Right renal cortex interstitium (tissue), 3 donors: ENCODE results near the gene KLHDC8A. TPM values are rescaled to one million over a fixed set of nuclear protein-coding genes. Genes with fewer than 3 reads are reported as not detected.
A peak's percentile ranks its signal among the peaks of the same experiment; 100 is the strongest.
"Not testable (repeated sequence)": the region's sequence is repeated elsewhere in the genome, so short reads cannot be mapped to it uniquely, and the experiment has no call there.

Experiments used
- DNase-seq, 3 donors: peaks; one replicate each; pipeline ENCODE4 v3.0.0-alpha.2; 2013; ENCODE audit warnings: low read depth in 3 of 3, low spot score in 2 of 3
- polyA plus RNA-seq, 3 donors: library from polyadenylated mRNA; unstranded; fragments of 120-200 nt; gene quantifications; one replicate each; pipeline ENCODE4 v1.2.1, GENCODE V29; 2013; ENCODE audit not compliant: insufficient read length in 3 of 3

The KLHDC8A gene, protein sequence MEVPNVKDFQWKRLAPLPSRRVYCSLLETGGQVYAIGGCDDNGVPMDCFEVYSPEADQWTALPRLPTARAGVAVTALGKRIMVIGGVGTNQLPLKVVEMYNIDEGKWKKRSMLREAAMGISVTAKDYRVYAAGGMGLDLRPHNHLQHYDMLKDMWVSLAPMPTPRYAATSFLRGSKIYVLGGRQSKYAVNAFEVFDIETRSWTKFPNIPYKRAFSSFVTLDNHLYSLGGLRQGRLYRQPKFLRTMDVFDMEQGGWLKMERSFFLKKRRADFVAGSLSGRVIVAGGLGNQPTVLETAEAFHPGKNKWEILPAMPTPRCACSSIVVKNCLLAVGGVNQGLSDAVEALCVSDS
- polyA plus RNA-seq, result 1 to 10 TPM; 1.4 to 1.6 (median 1.5) TPM

DNA sequence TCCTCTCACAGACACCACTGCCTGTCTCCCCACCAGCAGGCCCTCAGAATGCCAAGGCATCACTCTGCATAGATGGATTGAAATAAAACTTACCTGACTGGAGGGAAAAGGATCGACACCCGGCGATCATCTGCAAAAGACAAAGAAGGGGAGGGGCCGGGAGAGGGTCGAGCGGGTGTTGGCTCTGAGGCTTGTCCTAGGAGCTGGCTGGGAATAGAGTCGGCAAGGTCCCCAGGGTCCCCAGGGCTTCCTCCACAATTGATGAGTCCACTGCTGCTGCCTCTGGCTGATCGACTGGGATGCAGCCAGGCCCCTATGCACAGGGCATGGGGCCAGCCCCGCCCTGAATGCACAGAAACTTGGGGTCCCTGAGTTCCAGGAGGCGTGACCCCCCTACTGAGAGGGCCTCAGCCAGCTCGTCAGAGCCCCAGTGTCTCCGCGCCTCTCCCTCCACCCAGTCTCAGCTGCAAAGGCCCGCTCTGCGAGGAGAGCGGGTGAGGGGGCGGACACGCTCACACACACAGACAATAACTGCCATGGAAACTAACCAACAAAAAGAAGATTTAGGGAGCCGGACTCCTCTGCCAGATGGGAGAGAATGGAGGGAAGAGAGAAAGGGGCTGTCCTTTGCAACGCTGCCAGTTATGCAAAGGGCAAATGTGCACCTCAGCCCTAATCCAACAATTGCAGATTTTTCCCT lies at the start of gene KLHDC8A:
Gene KLHDC8A, minus strand, starts transcription at position 483 of the 700 bp plus-strand sequence. CDS start 13,318 bp downstream, outside the sequence.
- peak in 2 of 3 donors; percentile 65 to 67 for DNase-seq

DNA sequence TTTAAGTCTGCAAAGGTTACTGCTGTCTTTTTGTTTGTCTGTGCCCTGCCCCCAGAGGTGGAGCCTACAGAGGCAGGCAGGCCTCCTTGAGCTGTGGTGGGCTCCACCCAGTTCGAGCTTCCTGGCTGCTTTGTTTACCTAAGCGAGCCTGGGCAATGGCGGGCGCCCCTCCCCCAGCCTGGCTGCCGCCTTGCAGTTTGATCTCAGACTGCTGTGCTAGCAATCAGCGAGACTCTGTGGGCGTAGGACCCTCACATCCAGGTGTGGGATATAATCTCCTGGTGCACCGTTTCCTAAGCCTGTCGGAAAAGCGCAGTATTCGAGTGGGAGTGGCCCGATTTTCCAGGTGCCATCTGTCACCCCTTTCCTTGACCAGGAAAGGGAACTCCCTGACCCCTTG lies 49.5 kb upstream of the KLHDC8A start:
- not testable (repeated sequence) for DNase-seq

DNA sequence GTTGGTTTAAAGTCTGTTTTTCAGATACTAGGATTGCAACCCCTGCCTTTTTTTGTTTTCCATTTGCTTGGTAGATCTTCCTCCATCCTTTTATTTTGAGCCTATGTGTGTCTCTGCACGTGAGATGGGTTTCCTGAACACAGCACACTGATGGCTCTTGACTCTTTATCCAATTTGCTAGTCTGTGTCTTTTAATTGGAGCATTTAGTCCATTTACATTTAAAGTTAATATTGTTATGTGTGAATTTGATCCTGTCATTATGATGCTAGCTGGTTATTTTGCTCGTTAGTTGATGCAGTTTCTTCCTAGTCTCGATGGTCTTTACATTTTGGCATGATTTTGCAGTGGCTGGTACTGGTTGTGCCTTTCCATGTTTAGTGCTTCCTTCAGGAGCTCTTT lies 47.8 kb upstream of the KLHDC8A start:
- not testable (repeated sequence) for DNase-seq

DNA sequence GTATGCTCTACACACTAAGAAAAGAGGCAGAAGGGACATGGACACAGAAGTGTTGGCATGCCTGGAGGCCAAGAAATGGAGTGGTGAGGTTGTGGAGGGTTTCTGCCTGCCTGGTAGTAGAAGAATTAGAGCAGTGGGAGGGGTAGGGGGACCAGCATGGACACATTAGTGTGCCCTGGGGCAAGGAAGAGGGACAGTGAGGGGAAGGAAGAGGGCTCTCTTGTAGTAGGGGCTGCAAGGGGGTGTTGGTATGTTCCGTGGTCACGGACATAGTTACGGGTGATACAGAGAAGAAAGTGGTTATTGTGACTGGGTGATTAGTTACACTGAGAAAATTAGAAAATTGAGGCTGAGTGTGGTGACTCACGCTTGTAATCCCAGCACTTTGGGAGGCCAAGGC lies 41.9 kb upstream of the KLHDC8A start:
- no peak for DNase-seq

DNA sequence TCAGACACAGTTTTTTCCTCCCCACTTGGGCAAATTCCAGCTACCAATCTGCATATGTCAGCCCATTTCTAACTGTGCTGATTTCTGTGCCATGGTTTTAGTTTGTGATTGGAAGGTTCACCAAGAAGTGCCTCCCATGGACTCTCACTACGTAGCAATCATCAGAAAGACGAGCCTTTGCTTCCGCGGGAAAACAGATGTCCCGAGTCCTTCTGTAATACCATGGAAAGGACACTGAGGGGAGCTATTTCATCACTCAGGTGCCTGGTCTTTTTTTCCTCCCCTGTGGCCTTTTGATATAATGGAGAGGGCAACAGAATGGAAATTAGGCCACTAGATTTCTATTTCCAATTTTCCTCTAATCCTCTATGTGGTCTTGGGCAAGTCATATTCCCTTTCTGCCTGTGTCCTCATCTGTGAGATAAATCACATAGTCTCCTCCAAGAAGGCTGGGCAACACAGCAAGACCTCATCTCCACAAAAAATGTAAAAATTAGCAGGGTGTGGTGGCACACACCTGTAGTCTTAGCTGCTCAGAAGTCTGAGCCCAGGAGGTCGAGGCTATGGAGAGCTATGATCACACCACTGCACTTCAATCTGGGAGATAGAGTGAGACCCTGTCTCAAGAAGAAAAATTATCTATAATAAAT lies 40.4 kb upstream of the KLHDC8A start:
- no peak for DNase-seq

DNA sequence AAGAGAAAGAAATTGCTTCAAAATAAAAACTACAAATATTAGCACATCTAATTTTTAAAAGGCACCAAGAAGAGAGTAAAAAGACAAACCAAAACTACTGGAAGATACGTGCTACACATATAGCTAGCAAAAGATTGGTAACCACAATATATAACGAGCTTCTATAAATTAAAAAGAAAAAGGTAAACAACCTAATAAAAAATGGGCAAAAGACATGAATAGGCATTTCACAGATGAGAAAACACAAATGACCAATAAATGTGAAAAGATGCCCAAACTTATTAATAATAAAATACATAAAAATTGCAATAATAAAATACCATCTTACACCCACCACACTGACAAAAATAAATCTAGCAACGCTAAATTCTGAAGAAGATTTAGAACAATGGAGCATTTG lies 38.9 kb upstream of the KLHDC8A start:
- no peak for DNase-seq

DNA sequence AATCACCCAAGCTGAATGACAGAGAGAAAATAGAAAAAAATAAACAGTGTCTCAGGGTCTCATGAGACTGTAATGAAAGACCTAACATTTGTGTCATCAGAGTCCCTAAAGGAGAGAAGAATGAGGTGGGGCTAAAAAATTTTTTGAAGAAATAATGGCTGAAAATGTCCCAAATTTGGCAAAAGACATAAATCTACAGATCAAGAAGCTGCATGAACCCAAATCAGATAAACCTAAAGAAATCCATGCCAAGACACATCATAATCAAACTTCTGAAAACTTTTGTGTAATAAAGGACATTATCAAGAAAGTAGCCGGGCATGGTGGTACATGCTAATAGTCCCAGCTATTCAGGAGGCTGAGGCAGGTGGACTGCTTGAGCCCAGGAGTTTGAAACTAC lies 35.9 kb upstream of the KLHDC8A start:
- DNase-seq, result no peak

DNA sequence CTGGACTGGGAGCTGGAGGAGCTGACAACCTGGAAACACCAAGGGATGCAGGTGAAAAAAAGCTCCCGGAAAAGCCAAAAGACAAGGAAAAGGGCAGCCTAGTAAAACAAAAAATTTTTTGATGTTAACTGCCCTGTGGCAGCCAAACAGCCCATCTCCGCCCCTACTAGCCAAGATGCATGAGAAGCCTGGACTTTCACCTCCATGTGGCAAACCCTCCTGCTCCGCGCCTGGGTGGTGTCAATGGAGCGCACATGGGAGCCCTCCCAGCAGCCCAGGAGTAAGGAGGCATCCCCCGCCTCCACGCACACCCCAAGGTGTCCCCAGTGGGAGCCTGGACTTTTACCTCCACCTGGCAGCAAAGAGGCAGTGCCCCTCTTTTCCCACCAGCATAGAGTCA lies 34.7 kb upstream of the KLHDC8A start:
- DNase-seq, result no peak

DNA sequence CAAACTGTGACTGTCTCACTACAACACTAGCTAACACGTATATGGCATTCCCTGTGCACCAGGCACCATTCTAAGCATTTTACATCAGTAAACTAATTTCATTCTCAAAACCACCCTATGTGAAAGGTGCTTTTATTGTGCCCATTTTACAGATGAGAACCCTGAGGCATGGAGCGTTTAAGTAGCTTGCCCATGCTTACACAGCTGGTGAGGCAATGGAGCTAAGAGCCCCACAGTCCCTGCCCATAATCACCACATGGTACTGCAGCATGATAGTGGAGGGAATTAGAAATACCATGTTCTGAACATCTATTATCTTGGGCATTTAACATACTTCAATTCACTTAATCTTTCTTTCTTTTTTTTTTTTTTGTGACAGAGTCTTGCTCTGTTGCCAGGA lies 31.1 kb upstream of the KLHDC8A start:
- DNase-seq, result no peak

DNA sequence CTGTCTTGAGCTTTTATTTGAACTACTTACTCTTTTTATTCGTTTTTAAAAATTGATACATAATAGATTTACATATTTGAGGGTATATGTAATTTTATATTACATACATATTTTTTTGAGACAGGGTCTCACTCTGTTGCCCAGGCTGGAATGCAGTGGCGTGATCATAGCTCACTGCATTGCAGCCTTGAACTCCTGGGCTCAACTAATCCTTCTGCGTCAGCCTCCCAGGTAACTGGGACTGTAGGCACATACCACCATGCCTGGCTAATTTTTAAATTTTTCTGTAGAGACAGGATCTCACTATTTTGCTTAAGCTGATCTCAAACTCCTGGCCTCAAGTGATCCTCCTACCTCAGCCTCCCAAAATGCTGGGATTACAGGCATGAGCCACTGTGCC lies 26.3 kb upstream of the KLHDC8A start:
- not testable (repeated sequence) for DNase-seq

DNA sequence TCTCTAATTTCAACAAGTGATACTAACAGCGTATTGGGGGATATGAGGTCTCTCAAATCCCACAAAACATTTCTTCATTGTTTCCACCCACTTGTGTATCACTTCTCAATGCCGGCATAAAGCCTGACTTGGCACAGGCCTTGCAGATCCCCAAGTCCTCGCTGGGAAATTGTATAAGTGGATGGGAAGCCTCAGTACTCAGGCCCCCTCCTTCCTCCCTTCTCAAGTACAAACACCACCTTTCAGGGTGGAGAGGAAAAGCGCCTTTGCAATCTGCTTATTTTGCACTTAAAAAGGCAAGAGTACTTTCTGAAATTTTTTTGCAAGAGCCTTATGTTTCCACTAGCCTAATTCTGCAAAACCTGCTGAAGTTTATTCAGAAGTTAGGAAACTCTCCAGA lies 25.8 kb upstream of the KLHDC8A start:
- DNase-seq, result no peak

DNA sequence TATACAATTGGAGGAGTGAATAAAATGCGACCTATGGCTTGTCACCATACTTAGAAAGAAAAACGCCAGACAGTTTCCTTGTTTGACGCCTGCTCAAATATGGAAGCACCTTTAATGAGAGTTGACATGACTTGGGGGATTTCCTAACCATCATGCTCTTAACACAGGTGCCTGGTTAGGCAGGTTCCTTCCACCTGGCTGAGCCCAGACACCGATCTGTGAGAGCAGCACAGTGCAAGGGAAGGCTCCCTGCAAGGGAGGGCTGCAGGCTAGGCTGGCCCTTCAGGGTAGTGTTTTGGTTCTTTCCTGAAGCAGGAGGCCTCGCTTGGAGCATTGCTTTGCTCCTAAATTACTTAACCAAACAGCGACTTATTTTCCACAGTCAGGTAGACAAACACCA lies 24.6 kb upstream of the KLHDC8A start:
- DNase-seq, result no peak

DNA sequence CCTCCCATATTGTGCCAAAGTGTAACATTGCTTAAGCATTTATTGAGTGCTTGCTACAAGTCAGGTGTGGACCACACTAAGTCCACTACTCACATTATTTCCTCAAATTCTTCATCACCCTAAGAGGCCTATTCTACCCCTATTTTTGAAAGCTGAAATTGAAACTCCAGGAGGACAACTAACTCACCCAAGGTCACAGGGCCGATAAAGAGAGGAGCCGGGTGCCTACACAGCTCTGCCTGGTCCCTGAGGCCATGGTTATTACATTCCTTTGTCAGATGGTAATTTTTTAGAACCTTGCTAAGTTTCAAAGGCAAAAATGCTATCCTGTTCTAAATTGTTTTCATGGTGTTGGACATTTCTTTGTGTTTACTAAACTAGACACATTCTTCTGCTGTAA lies 24.2 kb upstream of the KLHDC8A start:
- no peak for DNase-seq

DNA sequence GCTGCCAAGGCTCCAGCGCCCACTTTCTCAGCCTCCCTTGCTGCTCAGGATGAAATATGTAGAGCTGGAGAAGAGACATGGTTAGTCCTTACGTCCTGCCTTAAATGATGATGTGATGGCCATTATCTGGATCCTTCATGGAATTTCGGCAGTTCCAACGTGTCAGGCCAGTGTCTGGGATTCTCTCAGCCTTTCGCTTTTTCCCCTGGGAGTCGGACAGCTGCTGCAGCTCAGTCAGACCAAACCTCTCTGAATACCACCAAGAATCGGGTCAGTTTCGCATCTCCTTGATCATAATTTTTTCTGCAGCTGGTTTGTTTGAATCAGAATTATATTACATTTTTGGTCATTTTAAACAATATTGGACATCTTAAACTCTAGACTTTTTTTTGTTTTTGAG lies 22.3 kb upstream of the KLHDC8A start:
- no peak for DNase-seq

DNA sequence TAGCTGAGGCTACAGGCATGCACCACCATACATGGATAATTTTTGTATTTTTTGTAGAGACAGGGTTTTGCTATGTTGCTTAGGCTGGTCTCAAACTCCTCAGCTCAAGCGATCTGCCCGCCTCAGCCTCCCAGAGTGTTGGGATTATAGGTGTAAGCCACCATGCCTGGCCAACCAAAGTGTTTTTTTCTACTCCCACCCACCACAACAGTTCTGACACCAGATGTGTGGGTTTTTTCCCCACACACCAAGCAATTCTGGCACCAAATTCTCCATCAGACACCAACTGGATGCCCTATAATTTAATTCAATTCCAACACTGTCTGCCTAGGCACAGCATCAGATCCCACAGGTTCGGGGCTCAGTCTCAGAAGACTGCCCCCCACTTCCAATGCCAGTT lies 20.6 kb upstream of the KLHDC8A start:
- no peak for DNase-seq

DNA sequence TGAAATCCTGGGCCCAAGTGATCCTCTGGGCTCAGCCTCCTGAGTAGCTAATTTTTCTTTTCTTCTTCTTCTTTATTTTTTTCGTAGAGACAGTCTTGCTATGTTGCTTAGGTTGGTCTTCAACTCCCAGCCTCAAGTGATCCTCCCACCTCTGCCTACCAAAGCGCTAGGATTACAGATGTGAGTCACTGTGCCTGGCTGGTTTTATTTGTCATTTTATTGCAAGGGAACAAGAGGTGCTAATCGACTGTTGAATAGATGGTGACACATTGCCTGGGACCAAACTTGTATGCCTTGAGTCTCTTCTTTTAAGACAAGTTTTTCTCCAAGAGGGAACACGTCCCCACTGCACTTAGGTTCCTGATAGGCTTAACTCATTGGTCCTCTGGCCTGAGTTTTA lies 20.0 kb upstream of the KLHDC8A start:
- no peak for DNase-seq

DNA sequence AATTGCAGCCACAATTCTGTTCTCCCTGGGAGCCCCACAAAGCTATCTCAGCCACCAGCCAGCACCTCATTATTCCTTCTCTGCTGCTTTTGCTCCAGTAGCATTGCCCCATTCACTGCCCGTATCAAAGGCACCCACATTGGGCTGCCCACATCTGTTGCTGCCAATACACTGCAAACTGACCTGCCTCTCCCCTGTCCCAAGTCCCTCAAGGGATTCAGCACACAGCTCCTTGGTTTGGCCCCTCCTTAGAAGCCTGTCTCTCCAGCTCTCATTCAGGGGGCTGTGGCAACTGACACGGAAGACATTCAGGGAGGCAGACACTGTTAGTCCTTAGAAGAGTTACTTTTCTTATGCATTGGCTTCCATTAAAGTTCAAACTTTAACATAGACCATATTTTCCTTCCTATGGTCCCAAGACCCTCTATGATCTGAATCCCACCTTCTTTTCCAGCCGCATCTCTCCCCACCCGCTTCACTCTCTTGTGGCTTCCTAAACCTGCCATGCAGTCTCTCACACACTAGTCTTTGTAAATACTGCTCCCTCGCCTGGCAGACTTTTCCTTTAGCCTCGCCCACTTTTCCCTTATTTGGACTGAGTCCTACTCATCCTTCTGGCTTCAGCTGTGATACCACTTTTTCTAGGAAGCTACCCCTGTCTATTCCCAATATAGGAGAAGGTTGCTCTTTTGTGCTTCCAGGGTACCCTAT lies 19.3 kb upstream of the KLHDC8A start:
- DNase-seq, result no peak

DNA sequence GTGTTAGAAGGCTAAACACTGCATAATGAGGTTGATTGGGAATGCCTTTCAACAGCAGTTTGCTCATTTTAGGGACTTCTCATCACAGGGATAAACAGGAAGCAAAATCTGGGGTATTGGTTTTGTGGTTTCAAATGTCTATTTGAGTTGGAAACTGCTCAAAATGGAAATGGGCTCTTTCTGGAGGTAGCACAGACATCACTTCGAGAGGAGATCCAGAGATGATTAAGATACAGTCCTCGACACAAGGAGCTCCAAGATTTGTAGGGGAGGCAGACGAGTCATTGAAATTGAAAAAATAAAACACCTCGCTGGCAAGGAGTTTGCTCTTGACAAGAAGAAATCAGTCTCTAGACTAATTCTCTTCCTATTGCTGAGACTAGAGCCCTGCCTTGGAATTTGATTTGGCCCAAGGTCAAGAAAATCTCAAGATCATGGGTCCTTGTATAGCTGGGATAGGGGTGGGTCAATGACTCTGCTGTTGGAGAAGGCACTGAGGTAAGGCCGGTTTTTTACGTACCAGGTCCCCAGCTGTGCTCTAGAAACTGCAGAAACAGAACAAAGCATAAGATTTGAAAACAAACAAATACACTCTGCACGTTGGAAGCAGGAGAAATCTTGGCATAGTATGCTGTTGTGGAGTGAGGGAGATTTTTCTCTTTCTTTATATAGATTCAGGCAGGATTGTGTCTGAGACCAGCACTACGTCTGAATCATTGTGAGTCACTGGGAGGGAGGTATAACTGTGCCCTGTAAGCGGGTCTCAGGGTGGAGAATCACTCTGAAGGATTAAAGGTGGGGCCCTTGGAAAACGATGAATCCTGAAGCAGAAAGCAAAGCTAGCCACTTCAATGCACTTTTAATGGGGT lies 17.7 kb upstream of the KLHDC8A start:
- no peak for DNase-seq

DNA sequence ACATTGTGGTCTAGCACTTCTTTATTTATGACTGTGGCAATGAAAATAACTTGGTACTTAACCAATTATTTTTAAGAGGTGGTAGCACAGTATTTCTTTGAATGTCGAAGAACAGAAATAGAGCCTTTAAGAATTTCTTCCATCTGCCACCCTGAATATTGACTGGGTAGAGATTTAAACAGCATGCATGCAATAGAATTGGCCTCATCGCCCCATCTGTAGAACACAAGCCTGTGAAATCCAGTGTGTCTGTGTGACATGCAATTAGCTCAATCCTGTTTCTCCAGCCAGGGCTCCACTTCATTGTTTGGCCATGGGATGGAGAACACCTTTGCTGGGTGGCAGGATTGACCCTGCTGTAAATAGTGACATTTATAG lies 17.1 kb upstream of the KLHDC8A start:
- no peak for DNase-seq
